Keratinocyte (primary cell): ENCODE data around the gene ING5. TPM values are rescaled to one million over a fixed set of nuclear protein-coding genes. Genes with fewer than 3 reads are reported as not detected.

Experiments
- DNase-seq: peaks from one replicate; pipeline ENCODE4 v3.0.0-alpha.2; 2011; ENCODE audit warnings: low read depth, missing footprints, low spot score
- FAIRE-seq: peaks from 2 replicates; lab custom pipeline; 2011; peaks lifted over from hg19 to GRCh38; lab: Jason Lieb, UNC
- H2AFZ ChIP-seq: 2 replicates; pipeline ENCODE4 v1.6.0; 2012; ENCODE audit warnings: low read length, control low read depth, inconsistent platforms; ENCODE audit not compliant: control insufficient read depth
- H3K27ac ChIP-seq: 2 replicates; pipeline ENCODE4 v1.5.1; 2011; ENCODE audit warnings: low read length; ENCODE audit not compliant: control insufficient read depth, insufficient read depth
- H3K27me3 ChIP-seq: 3 replicates; pipeline ENCODE4 v1.6.0; 2011; ENCODE audit warnings: low read length; ENCODE audit not compliant: control insufficient read depth, insufficient read depth; ENCODE audit errors: extremely low read depth
- H3K36me3 ChIP-seq, 2 experiments: 2 replicates in 1 of 2; 3 replicates in 1 of 2; pipeline ENCODE4 v1.5.1; 2011; ENCODE audit warnings: low read length in 2 of 2, mild to moderate bottlenecking in 1 of 2; ENCODE audit not compliant: control insufficient read depth in 2 of 2, insufficient read depth in 2 of 2; ENCODE audit errors: extremely low read depth in 1 of 2
- H3K4me1 ChIP-seq: 3 replicates; pipeline ENCODE4 v1.5.1; 2011; ENCODE audit warnings: low read length; ENCODE audit not compliant: control insufficient read depth, insufficient read depth; ENCODE audit errors: extremely low read depth
- H3K4me2 ChIP-seq: 3 replicates; pipeline ENCODE4 v1.6.0; 2011; ENCODE audit warnings: low read depth, low read length; ENCODE audit not compliant: control insufficient read depth, insufficient read depth; ENCODE audit errors: extremely low read depth
- H3K4me3 ChIP-seq, 3 experiments: fragments of 200-600 bp in 1 of 3; sonication (generic) in 1 of 3; 2 replicates in 2 of 3; 3 replicates in 1 of 3; pipeline ENCODE4 v1.5.1; 2011 to 2016; ENCODE audit warnings: low read length in 3 of 3, mild to moderate bottlenecking in 3 of 3, control low read depth in 2 of 3, inconsistent platforms in 1 of 3, low read depth in 1 of 3, mixed read lengths in 1 of 3, mixed run types in 1 of 3, moderate library complexity in 1 of 3; ENCODE audit not compliant: control insufficient read depth in 2 of 3, insufficient read depth in 2 of 3; ENCODE audit errors: extremely low read depth in 1 of 3
- H3K79me2 ChIP-seq: 2 replicates; pipeline ENCODE4 v1.6.0; 2012; ENCODE audit warnings: low read length; ENCODE audit not compliant: control insufficient read depth, insufficient read depth
- H3K9ac ChIP-seq: 3 replicates; pipeline ENCODE4 v1.6.0; 2011; ENCODE audit warnings: low read length; ENCODE audit not compliant: control insufficient read depth, insufficient read depth; ENCODE audit errors: extremely low read depth
- H3K9me1 ChIP-seq: 3 replicates; pipeline ENCODE4 v1.6.0; 2011; ENCODE audit warnings: low read length; ENCODE audit not compliant: control insufficient read depth, insufficient read depth; ENCODE audit errors: extremely low read depth
- H3K9me3 ChIP-seq: 2 replicates; pipeline ENCODE4 v1.5.1; 2012; ENCODE audit warnings: low read depth, low read length; ENCODE audit not compliant: control insufficient read depth
- H4K20me1 ChIP-seq: 3 replicates; pipeline ENCODE4 v1.6.0; 2011; ENCODE audit warnings: low read length; ENCODE audit not compliant: control insufficient read depth, insufficient read depth; ENCODE audit errors: extremely low read depth
- CTCF ChIP-seq, 3 experiments: IDR thresholded peaks in 1 of 3; conservative IDR thresholded peaks in 1 of 3; optimal IDR thresholded peaks in 1 of 3; 2 replicates in 2 of 3; 3 replicates in 1 of 3; pipeline versions ENCODE3 to v1.5.1; 2011; ENCODE audit warnings: low read length in 3 of 3, mild to moderate bottlenecking in 3 of 3, moderate library complexity in 2 of 3, control low read depth in 1 of 3, inconsistent platforms in 1 of 3; ENCODE audit not compliant: insufficient read depth in 2 of 3; ENCODE audit errors: extremely low read depth in 1 of 3
- EZH2 ChIP-seq: IDR thresholded peaks from one replicate; pipeline ENCODE4 v1.6.1; 2012; ENCODE audit warnings: inconsistent platforms, mild to moderate bottlenecking, low read length, moderate library complexity
- dilution Hi-C: fragments of 300-500 bp; cut with MboI; formaldehyde crosslinking; loops from one replicate; pipeline ENCODE4 v1.7.0; 2020; ENCODE audit warnings: low sequenced_read_pairs; ENCODE audit not compliant: extremely low pct_ligation_motif_present
- polyA plus RNA-seq, 5 experiments: library from polyadenylated mRNA; depleted of rRNA in 3 of 5; stranded (reverse) in 3 of 5; stranded (forward) in 1 of 5; unstranded in 1 of 5; fragments of >200 nt; gene quantifications; 1 replicate in 1 of 5; 2 replicates in 3 of 5; 3 replicates in 1 of 5; pipeline versions ENCODE4 v1.2.1 to v1.2.3, GENCODE V29; 2011 to 2012; ENCODE audit warnings: missing spikeins in 2 of 5, low read depth in 1 of 5, low replicate concordance in 1 of 5

Gene ING5
- polyA plus RNA-seq, 1 donor (not counting 4 experiments of a cell fraction or from before 2014, with no cell fraction given): 19.1 TPM

DNA sequence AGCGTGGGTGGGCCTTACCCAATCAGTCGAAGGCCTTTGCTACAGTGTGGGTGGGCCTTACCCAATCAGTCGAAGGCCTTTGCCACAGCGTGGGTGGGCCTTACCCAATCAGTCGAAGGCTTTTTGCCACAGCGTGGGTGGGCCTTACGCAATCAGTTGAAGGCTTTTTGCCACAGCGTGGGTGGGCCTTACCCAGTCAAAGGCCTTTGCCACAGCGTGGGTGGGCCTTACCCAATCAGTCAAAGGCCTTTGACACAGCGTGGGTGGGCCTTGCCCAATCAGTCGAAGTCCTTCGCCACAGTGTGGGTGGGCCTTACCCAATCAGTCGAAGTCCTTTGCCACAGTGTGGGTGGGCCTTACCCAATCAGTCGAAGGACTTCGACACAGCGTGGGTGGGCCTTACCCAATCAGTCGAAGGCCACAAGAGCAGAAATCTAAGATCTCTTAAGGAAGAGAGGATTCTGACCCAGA is 58.5 kb downstream of the ING5 start:
- FAIRE-seq: no peak
- dilution Hi-C loops: no loop called here

DNA sequence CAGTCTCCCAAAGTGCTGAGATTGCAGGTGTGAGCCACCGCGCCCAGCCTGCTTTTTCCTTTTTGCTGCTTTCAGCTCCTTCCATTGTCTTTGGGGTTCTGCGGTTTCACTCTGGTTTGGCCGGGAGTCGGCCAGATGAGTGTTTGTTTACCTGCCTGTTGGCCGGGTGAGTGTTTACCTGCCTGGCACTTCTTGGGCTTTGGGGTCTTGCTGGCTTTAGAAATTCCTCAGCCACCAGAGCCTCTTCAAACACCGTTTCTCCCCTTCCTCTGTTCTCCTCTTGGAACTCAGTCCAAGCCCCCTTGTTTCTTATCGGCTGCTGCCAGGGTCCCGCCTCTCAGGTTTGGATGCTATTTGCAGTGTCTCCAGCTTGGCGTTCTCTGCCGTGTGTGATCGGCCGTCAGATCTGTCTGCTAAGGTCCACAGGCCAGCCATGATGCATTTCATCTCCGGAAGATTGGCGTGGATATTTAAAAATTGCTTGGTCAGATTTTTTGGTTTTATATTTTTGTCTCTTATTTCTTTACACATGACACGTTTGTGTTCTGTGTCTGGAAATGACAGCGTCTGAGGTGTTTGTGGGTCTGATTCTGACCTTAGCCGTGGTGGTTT is 60.6 kb downstream of the ING5 start:
- no peak for FAIRE-seq
- TF ChIP-seq CTCF (optimal IDR thresholded peaks at IDR 0.05 in 1 of 3, IDR thresholded peaks at IDR 0.05 in 1 of 3, conservative IDR thresholded peaks at IDR 0.05 in 1 of 3; ENCODE audit: extremely low read depth in 1 of 3, insufficient read depth in 2 of 3, low read length in 3 of 3) (no peak), EZH2 (no peak)
- Histone ChIP-seq H3K79me2 (no peaks in the 10 kb centered on the region), H3K4me2 (no peak overlapping the region), H2AFZ (no peak overlapping the region), H3K4me1 (no peaks in the 10 kb centered on the region), H3K9ac (no peak overlapping the region), H4K20me1 (peaks cover 2% of the 10 kb centered on the region), H3K36me3 (peaks cover 0 to 3% of the 10 kb centered on the region in 2 experiments), H3K9me1 (no peaks in the 10 kb centered on the region), H3K27ac (no peak overlapping the region), H3K27me3 (no peaks in the 10 kb centered on the region), H3K9me3 (peaks cover 2% of the 10 kb centered on the region), H3K4me3 (no peak overlapping the region)
- DNase-seq: no peak
- dilution Hi-C loops: no loop called here

More for the DNA sequence above, 58.5 kb downstream of the ING5 start:
- Histone ChIP-seq H3K36me3 (peaks cover 0 to 5% of the 10 kb centered on the region in 2 experiments), H3K9ac (no peak overlapping the region), H3K4me1 (no peaks in the 10 kb centered on the region), H4K20me1 (peaks cover 2% of the 10 kb centered on the region), H3K79me2 (no peaks in the 10 kb centered on the region), H3K27ac (no peak overlapping the region), H3K9me1 (no peaks in the 10 kb centered on the region), H3K27me3 (no peaks in the 10 kb centered on the region), H3K9me3 (peaks cover 2% of the 10 kb centered on the region), H3K4me3 (no peak overlapping the region), H2AFZ (no peak overlapping the region), H3K4me2 (no peak overlapping the region)
- TF ChIP-seq EZH2: no peak
- no peak for TF ChIP-seq CTCF (optimal IDR thresholded peaks at IDR 0.05 in 1 of 3, IDR thresholded peaks at IDR 0.05 in 1 of 3, conservative IDR thresholded peaks at IDR 0.05 in 1 of 3; ENCODE audit: extremely low read depth in 1 of 3, insufficient read depth in 2 of 3, low read length in 3 of 3)
- no peak for DNase-seq
